A549 (cell line): ENCODE data around the gene B3GNT2. TPM values are rescaled to one million over a fixed set of nuclear protein-coding genes. Genes with fewer than 3 reads are reported as not detected.

Source experiments
- ATAC-seq, 2 experiments: fragments of 200-7000 bp in 1 of 2; fragments of >200 bp in 1 of 2; cut with Nextera tagmentation in 1 of 2; cut with Tn5 transposase in 1 of 2; 3 replicates each; pipeline versions ENCODE4 v1.8.0 to v1.9.1; 2018 to 2020; ENCODE audit warnings: mild to moderate bottlenecking in 1 of 2, moderate library complexity in 1 of 2
- CTCF ChIA-PET: fragments of 300-600 bp; sonication (Branson Sonifier 250); formaldehyde crosslinking; extraction: SDS; loops from one replicate; lab custom pipeline; 2021; ENCODE audit warnings: antibody characterized with exemption, inconsistent platforms; lab: Yijun Ruan, JAX
- POLR2A ChIA-PET: fragments of 350-600 bp; formaldehyde crosslinking; extraction: SDS; loops from one replicate; lab custom pipeline; 2021; ENCODE audit warnings: antibody characterized with exemption, inconsistent platforms; lab: Yijun Ruan, JAX
- DNase-seq, 2 experiments: peaks; one replicate each; pipeline versions ENCODE4 v3.0.0 to v3.0.0-alpha.2; 2011 to 2016; ENCODE audit warnings: low read depth in 1 of 2, low spot score in 1 of 2
- FAIRE-seq: peaks from 2 replicates; lab custom pipeline; 2011; peaks lifted over from hg19 to GRCh38; lab: Jason Lieb, UNC
- H3K27ac ChIP-seq, 2 experiments: fragments of >200 bp; sonication (Bioruptor Twin); formaldehyde crosslinking; 3 replicates each; pipeline ENCODE4 v1.5.1; 2016 to 2017
- H3K4me1 ChIP-seq: fragments of >200 bp; sonication (Bioruptor Twin); formaldehyde crosslinking; 3 replicates; pipeline ENCODE4 v1.6.1; 2016
- H3K4me2 ChIP-seq: fragments of >200 bp; sonication (Bioruptor Twin); formaldehyde crosslinking; 3 replicates; pipeline ENCODE4 v1.6.1; 2016
- H3K4me3 ChIP-seq: fragments of >200 bp; sonication (Bioruptor Twin); formaldehyde crosslinking; 3 replicates; pipeline ENCODE4 v1.5.1; 2016
- H3K9me3 ChIP-seq: fragments of >200 bp; sonication (Bioruptor Twin); formaldehyde crosslinking; 3 replicates; pipeline ENCODE4 v1.6.1; 2016
- ATOH8 ChIP-seq: fragments of 250-450 bp; sonication (Bioruptor Pico); IDR thresholded peaks from 2 replicates; pipeline ENCODE4 v1.5.0; 2020; ENCODE audit warnings: low read depth, mild to moderate bottlenecking, moderate library complexity
- CBX8 ChIP-seq: fragments of 200-600 bp; sonication (generic); IDR thresholded peaks from 2 replicates; pipeline ENCODE4 v1.6.1; 2016
- CHD4 ChIP-seq: fragments of 200-600 bp; sonication (generic); IDR thresholded peaks from 2 replicates; pipeline ENCODE4 v1.6.1; 2016; ENCODE audit warnings: antibody characterized with exemption, mild to moderate bottlenecking, borderline replicate concordance
- CTCF ChIP-seq: fragments of >200 bp; sonication (Bioruptor Twin); formaldehyde crosslinking; IDR thresholded peaks from 3 replicates; pipeline ENCODE4 v1.5.1; 2016
- E2F6 ChIP-seq: IDR thresholded peaks from 2 replicates; pipeline ENCODE4 v1.6.1; 2012; ENCODE audit warnings: low read depth, borderline replicate concordance
- EHMT2 ChIP-seq: fragments of 200-600 bp; sonication (generic); IDR thresholded peaks from 2 replicates; pipeline ENCODE4 v1.6.1; 2016; ENCODE audit warnings: antibody characterized with exemption, low read depth, mild to moderate bottlenecking, moderate library complexity
- ELK1 ChIP-seq: fragments of 150-350 bp; IDR thresholded peaks from 2 replicates; pipeline ENCODE4 v1.6.1; 2014; ENCODE audit warnings: low read depth, mild to moderate bottlenecking, low read length
- EP300 ChIP-seq, 2 experiments: fragments of >200 bp; sonication (Bioruptor Twin); formaldehyde crosslinking; IDR thresholded peaks; 2 replicates in 1 of 2; 3 replicates in 1 of 2; pipeline ENCODE4 v1.6.1; 2016 to 2017
- ESRRA ChIP-seq: fragments of 150-350 bp; IDR thresholded peaks from 2 replicates; pipeline ENCODE4 v1.6.1; 2014; ENCODE audit warnings: mild to moderate bottlenecking, low read length, borderline replicate concordance
- FOSB ChIP-seq: fragments of 250-450 bp; sonication (Bioruptor Pico); IDR thresholded peaks from 2 replicates; pipeline ENCODE4 v1.5.0; 2020; ENCODE audit warnings: mild to moderate bottlenecking, moderate library complexity
- FOSL2 ChIP-seq, 2 experiments: fragments of 450-650 bp in 1 of 2; fragments of >200 bp in 1 of 2; sonication (Bioruptor Twin) in 1 of 2; formaldehyde crosslinking; IDR thresholded peaks; 2 replicates each; pipeline versions ENCODE4 v1.5.0 to v1.6.1; 2016 to 2020; ENCODE audit warnings: mild to moderate bottlenecking in 1 of 2, moderate library complexity in 1 of 2
- FOXS1 ChIP-seq: fragments of 250-450 bp; sonication (Bioruptor Pico); IDR thresholded peaks from 2 replicates; pipeline ENCODE4 v1.5.0; 2020; ENCODE audit warnings: mild to moderate bottlenecking, moderate library complexity
- GATA3 ChIP-seq: IDR thresholded peaks from 2 replicates; pipeline ENCODE4 v1.6.1; 2012; ENCODE audit warnings: borderline replicate concordance
- HDAC2 ChIP-seq: fragments of 200-600 bp; sonication (generic); IDR thresholded peaks from 2 replicates; pipeline ENCODE4 v1.6.1; 2016
- HOXA7 ChIP-seq: fragments of 250-450 bp; sonication (Bioruptor Pico); IDR thresholded peaks from 2 replicates; pipeline ENCODE4 v1.5.0; 2020; ENCODE audit warnings: mild to moderate bottlenecking, moderate library complexity
- HOXB5 ChIP-seq: fragments of 250-450 bp; sonication (Bioruptor Pico); IDR thresholded peaks from 2 replicates; pipeline ENCODE4 v1.5.0; 2020; ENCODE audit warnings: mild to moderate bottlenecking, moderate library complexity
- KDM5A ChIP-seq: fragments of 200-600 bp; sonication (generic); IDR thresholded peaks from 2 replicates; pipeline ENCODE4 v1.6.1; 2016; ENCODE audit warnings: antibody characterized with exemption, mild to moderate bottlenecking
- MAFK ChIP-seq: fragments of 450-650 bp; IDR thresholded peaks from 2 replicates; pipeline ENCODE4 v1.6.1; 2014; ENCODE audit not compliant: partially characterized antibody
- MYC ChIP-seq: IDR thresholded peaks from 2 replicates; pipeline ENCODE4 v1.6.1; 2012; ENCODE audit warnings: mild to moderate bottlenecking, inconsistent platforms, low read length, improper control_type of control experiment, borderline replicate concordance
- PBX3 ChIP-seq: IDR thresholded peaks from 2 replicates; pipeline ENCODE4 v1.6.1; 2012
- PHF8 ChIP-seq: fragments of 200-600 bp; sonication (generic); IDR thresholded peaks from 2 replicates; pipeline ENCODE4 v1.6.1; 2016; ENCODE audit warnings: low read depth, mild to moderate bottlenecking, antibody characterized with exemption, moderate library complexity, borderline replicate concordance
- RCOR1 ChIP-seq: fragments of 150-350 bp; IDR thresholded peaks from 2 replicates; pipeline ENCODE4 v1.6.1; 2014; ENCODE audit warnings: antibody characterized with exemption, low read length, low read depth
- SREBF2 ChIP-seq: fragments of 450-650 bp; IDR thresholded peaks from 2 replicates; pipeline ENCODE4 v1.6.1; 2014; ENCODE audit warnings: mild to moderate bottlenecking, moderate library complexity
- TFCP2L1 ChIP-seq: fragments of 250-450 bp; sonication (Bioruptor Pico); IDR thresholded peaks from 2 replicates; pipeline ENCODE4 v1.5.0; 2021; ENCODE audit warnings: mild to moderate bottlenecking
- TP53 ChIP-seq: fragments of 250-450 bp; sonication (Bioruptor Pico); IDR thresholded peaks from 2 replicates; pipeline ENCODE4 v1.5.0; 2021; ENCODE audit warnings: mild to moderate bottlenecking, moderate library complexity
- USF2 ChIP-seq: fragments of 450-650 bp; IDR thresholded peaks from 2 replicates; pipeline ENCODE4 v1.6.1; 2014; ENCODE audit warnings: antibody characterized with exemption
- WGBS: methylation state at CpG from one replicate; pipeline ENCODE4 v1.1.6; 2017; ENCODE audit errors: missing lambda C conversion rate; 5-methylcytosine and 5-hydroxymethylcytosine counted together
- polyA plus RNA-seq, 4 experiments: library from polyadenylated mRNA; depleted of rRNA in 3 of 4; stranded (reverse); fragments of >200 nt; fragmentation: RNase III in 1 of 4; extraction: RNeasy Plus Mini Kit Qiagen cat#74134 plus additional on column Dnase treatment in 1 of 4; gene quantifications; 2 replicates in 3 of 4; 3 replicates in 1 of 4; pipeline ENCODE4 v1.2.3, GENCODE V29; 2011 to 2017

B3GNT2 gene
- polyA plus RNA-seq, 2 of the 4 experiments (the other 2 are of a cell fraction) = 21.3 to 29.4 TPM

- ATAC-seq (no peak), FAIRE-seq (no peak)
- POLR2A ChIA-PET = no interaction called here
- no peak overlapping the region for H3K4me2 ChIP-seq
- no peak overlapping the region for H3K4me3 ChIP-seq
- peaks cover 6% of the 10 kb centered on the region; the same call in 2 of the 3 replicates for H3K4me1 ChIP-seq
- no peak overlapping the region for H3K27ac ChIP-seq
- TF ChIP-seq E2F6 (no peak), ATOH8 (no peak), EHMT2 (no peak), MAFK (no peak), PBX3 (no peak), SREBF2 (no peak), TP53 (CRISPR knock-in tag) (no peak), CBX8 (no peak), CHD4 (no peak), KDM5A (no peak), EP300 (IDR thresholded peaks at IDR 0.05) (no peak), HDAC2 (no peak), ESRRA (no peak), USF2 (no peak), PHF8 (no peak), RCOR1 (no peak), ELK1 (no peak), FOSL2 (IDR thresholded peaks at IDR 0.05) (no peak), FOSL2 (CRISPR knock-in tag; IDR thresholded peaks at IDR 0.05) (no peak), MYC (no peak)
- TF ChIP-seq, all 56 proteins: peak for 0
- H3K9me3 ChIP-seq = no peaks in the 10 kb centered on the region
- no peak for DNase-seq
- CTCF ChIA-PET = interaction anchor here (1.2 kb wide), 1 partner anchor 8 kb away, joined by 4 read pairs; no protein-coding TSS in a partner anchor
- WGBS = 93% methylated on average over 8 of the region's 8 CpGs
These were observed 13.6 kb downstream of the B3GNT2 start for GRCh38 chr2:62209427-62209991.

GRCh38 chr2:62215306-62216064, 19.6 kb downstream of the B3GNT2 start:
- ChIA-PET POLR2A (no interaction called here), CTCF (interaction anchor here (1.3 to 1.5 kb wide), 2 partner anchors 18 to 19 kb away, joined by 3 to 4 read pairs; no protein-coding TSS in a partner anchor)
- ATAC-seq = peak; percentile 36 to 37; a peak in 3 of 6 replicates
- Histone ChIP-seq H3K4me1 (peaks cover 30% of the 10 kb centered on the region), H3K4me2 (no peak overlapping the region), H3K9me3 (peaks cover 16% of the 10 kb centered on the region; the same call in 2 of the 3 replicates), H3K27ac (no peak overlapping the region; a peak in 1 of 6 replicates), H3K4me3 (no peak overlapping the region)
- DNase-seq = no peak
- 92% methylated on average over 11 of the region's 11 CpGs for WGBS
- TF ChIP-seq TFCP2L1 (CRISPR knock-in tag) (no peak), HDAC2 (no peak), TP53 (CRISPR knock-in tag) (no peak), CTCF (no peak), GATA3 (no peak), HOXA7 (CRISPR knock-in tag) (no peak), PHF8 (no peak), SREBF2 (no peak), FOXS1 (CRISPR knock-in tag) (no peak), CHD4 (no peak), EHMT2 (no peak), FOSB (CRISPR knock-in tag) (no peak), HOXB5 (CRISPR knock-in tag) (no peak)
- no peak for FAIRE-seq
